ENCODE data around the gene PTH1R.

Gene PTH1R

GRCh38 chr3:46898321-46899150 lies 21.0 kb downstream of the PTH1R start:
- no peak for TF ChIP-seq CTCF (conservative IDR thresholded peaks at IDR 0.05)
- H3K27ac ChIP-seq = no peak overlapping the region

- no peak for TF ChIP-seq CTCF (conservative IDR thresholded peaks at IDR 0.05)
- no peak overlapping the region for H3K27ac ChIP-seq
These were observed 21.9 kb downstream of the PTH1R start for GRCh38 chr3:46899151-46900006.

DNA sequence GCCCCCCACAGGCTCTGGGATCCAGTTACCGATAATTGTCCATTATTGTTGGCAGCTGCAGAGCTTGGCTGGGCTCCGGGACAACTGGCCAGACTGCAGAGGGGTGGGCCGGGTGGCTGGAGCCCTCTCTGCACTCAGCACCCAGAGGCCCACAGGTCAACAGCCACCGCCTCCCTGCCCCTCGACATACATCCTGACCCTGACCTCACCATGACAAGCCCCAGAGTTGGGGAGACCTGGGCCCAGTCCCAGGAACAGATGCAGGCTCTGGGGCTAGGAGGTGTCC lies 22.4 kb downstream of the PTH1R start:
- no peak for TF ChIP-seq CTCF (conservative IDR thresholded peaks at IDR 0.05)
- H3K27ac ChIP-seq = no peak overlapping the region

DNA sequence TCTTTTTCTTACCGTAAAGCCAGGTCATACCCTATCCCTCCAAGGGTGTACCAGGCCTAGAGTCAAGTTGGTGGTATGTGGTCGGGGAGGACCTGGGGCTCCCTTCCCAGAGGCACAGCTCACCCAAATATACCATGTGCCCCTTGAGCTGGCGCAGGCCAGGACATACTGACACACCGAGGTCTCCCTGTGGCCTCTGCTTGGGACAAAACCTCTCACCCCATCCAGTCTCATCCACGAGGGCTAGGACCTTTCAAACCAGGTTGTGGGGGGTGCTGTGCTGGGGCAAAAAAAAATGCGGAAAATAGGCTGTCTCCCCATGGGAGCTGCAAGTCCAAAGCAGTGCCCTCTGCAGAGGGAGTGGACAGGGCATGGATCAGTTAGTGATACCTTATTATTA lies 22.8 kb downstream of the PTH1R start:
- no peak for TF ChIP-seq CTCF (conservative IDR thresholded peaks at IDR 0.05)
- H3K27ac ChIP-seq = no peak overlapping the region

DNA sequence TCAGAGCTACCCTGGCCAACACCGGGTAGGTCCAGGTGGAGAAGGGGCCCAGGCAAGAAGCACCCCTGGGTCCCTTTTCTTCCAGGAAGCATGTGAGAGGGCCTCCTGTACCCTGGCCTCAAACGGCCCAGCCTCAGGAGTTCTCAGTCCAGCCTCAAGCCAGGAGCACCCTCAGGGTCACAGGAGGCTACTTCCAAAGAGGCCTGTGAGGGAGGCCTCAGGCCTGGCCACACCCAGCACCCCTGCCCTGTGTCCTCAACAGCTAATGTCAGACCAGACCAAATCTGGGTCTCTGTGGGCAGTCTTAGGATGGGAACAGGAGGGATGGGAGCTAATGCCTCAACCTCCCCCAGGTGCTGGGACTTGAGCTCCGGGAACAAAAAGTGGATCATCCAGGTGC lies 23.5 kb downstream of the PTH1R start:
- TF ChIP-seq CTCF (conservative IDR thresholded peaks at IDR 0.05) = no peak
- H3K27ac ChIP-seq = no peak overlapping the region

GRCh38 chr3:46901591-46902187 lies 24.2 kb downstream of the PTH1R start:
- no peak overlapping the region for H3K27ac ChIP-seq
- no peak for TF ChIP-seq CTCF (conservative IDR thresholded peaks at IDR 0.05)

DNA sequence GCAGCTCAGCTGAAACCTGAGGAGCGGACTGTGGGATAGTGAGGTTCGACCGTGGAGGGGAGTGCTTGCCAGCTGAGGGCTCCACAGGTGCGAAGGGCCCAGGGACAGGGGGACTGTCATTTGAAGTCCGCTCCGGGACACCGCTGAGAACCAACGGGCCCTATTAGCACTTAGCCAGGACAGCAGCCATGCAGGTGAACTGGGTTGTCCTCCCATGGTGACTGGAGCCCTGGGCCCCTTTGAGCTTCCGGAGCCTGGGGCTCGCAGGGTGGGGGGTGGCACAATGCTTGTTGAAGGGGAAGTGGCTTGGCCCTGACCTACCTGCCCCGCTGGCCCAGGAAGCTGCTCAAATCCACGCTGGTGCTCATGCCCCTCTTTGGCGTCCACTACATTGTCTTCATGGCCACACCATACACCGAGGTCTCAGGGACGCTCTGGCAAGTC lies 24.7 kb downstream of the PTH1R start:
- no peak overlapping the region for H3K27ac ChIP-seq
- no peak for TF ChIP-seq CTCF (conservative IDR thresholded peaks at IDR 0.05)

Measured in VCaP (cell line).